ENCODE data around the gene CDK19.

CDK19 gene

DNA sequence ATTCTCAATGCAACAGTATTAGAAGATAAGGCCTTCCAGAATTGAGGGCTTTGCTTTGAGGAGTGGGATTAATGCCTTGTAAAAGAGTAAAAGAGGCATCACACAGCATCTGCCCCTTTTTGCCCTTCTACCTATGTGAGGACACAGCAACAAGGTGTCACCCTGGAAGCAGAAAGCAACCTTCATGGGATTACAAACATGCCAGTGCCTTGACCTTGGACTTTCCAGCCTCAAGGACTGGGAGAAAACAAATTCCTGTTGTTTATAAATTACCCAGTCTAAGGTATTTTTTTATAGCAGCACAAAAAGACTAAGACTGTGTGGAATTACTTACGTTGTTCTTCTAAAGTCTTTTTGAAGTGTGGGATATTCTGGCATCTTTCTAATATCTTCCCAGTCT lies 188.8 kb downstream of the CDK19 start:
- Histone ChIP-seq H3K9ac (ENCODE audit: low read length) (no peak overlapping the region), H3K27me3 (replicated peaks; ENCODE audit: insufficient read depth, low read length) (no peaks in the 10 kb centered on the region), H3K4me1 (ENCODE audit: low read length) (no peaks in the 10 kb centered on the region), H3K27ac (ENCODE audit: low read length) (no peak overlapping the region), H3F3A (ENCODE audit: insufficient read depth, low read length) (no peaks in the 10 kb centered on the region), H3K4me3 (ENCODE audit: low read length) (no peak overlapping the region), H3K4me2 (ENCODE audit: low read depth, low read length) (no peak overlapping the region), H3K79me2 (ENCODE audit: low read length) (no peaks in the 10 kb centered on the region), H3K36me3 (replicated peaks; ENCODE audit: insufficient read depth, low read length) (no peaks in the 10 kb centered on the region), H3K9me2 (replicated peaks; ENCODE audit: insufficient read depth, low read length) (no peaks in the 10 kb centered on the region), H2AFZ (ENCODE audit: low read length) (no peak overlapping the region), H4K20me1 (ENCODE audit: insufficient read depth, low read length) (no peaks in the 10 kb centered on the region), H3K9me3 (replicated peaks; ENCODE audit: insufficient read depth, low read length) (no peaks in the 10 kb centered on the region)
- no peak for TF ChIP-seq EZH2 (optimal IDR thresholded peaks at IDR 0.05; ENCODE audit: low read depth, low read length)
- TF ChIP-seq, protein P1, sequence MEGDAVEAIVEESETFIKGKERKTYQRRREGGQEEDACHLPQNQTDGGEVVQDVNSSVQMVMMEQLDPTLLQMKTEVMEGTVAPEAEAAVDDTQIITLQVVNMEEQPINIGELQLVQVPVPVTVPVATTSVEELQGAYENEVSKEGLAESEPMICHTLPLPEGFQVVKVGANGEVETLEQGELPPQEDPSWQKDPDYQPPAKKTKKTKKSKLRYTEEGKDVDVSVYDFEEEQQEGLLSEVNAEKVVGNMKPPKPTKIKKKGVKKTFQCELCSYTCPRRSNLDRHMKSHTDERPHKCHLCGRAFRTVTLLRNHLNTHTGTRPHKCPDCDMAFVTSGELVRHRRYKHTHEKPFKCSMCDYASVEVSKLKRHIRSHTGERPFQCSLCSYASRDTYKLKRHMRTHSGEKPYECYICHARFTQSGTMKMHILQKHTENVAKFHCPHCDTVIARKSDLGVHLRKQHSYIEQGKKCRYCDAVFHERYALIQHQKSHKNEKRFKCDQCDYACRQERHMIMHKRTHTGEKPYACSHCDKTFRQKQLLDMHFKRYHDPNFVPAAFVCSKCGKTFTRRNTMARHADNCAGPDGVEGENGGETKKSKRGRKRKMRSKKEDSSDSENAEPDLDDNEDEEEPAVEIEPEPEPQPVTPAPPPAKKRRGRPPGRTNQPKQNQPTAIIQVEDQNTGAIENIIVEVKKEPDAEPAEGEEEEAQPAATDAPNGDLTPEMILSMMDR (IDR thresholded peaks at IDR 0.05; ENCODE audit: low read length): no peak
- no peak for DNase-seq

- Histone ChIP-seq H3K79me2 (ENCODE audit: low read length) (no peaks in the 10 kb centered on the region), H3K4me2 (ENCODE audit: low read depth, low read length) (no peak overlapping the region), H3K4me1 (ENCODE audit: low read length) (no peaks in the 10 kb centered on the region), H3F3A (ENCODE audit: insufficient read depth, low read length) (no peaks in the 10 kb centered on the region), H3K27ac (ENCODE audit: low read length) (no peak overlapping the region), H4K20me1 (ENCODE audit: insufficient read depth, low read length) (no peaks in the 10 kb centered on the region), H3K4me3 (ENCODE audit: low read length) (no peak overlapping the region), H3K27me3 (replicated peaks; ENCODE audit: insufficient read depth, low read length) (no peaks in the 10 kb centered on the region), H2AFZ (ENCODE audit: low read length) (no peak overlapping the region), H3K36me3 (replicated peaks; ENCODE audit: insufficient read depth, low read length) (no peaks in the 10 kb centered on the region), H3K9me3 (replicated peaks; ENCODE audit: insufficient read depth, low read length) (no peaks in the 10 kb centered on the region), H3K9me2 (replicated peaks; ENCODE audit: insufficient read depth, low read length) (no peaks in the 10 kb centered on the region), H3K9ac (ENCODE audit: low read length) (no peak overlapping the region)
- no peak for DNase-seq
- TF ChIP-seq EZH2 (optimal IDR thresholded peaks at IDR 0.05; ENCODE audit: low read depth, low read length): no peak
- TF ChIP-seq EZH2phosphoT487 (IDR thresholded peaks at IDR 0.05; ENCODE audit: low read length): no peak
- TF ChIP-seq, protein P1 (IDR thresholded peaks at IDR 0.05; ENCODE audit: low read length): no peak
These were observed 189.4 kb downstream of the CDK19 start for GRCh38 chr6:110625883-110626282.

DNA sequence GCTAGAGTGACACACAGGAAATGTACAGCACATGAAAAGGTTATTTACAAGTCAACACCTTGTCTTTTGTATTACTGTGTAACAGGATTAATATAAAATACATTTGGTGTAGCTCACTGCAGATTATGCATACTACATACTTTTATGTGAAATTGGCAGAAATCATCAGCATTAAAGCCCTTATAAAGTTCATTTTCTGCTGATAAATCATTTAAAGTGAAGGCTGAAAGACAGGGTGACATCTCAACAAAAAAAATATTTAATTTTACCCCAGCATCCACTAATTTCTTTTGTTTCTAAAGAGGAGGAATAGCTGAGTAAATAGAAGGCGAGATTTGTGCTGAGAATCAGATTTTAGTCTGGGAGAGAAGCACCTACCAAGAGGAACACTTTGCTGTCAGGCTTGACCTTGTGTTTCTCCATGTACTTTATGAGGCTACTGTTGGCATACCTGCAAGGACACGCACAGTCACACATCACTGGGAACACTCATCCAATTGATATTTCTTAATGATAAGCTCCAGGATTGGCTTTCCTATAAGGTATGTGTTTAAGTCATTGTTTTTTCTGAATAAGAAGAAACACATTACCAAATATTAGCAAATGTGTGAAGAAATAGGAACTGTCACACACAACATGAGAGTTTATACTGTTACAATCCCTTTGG lies 192.2 kb downstream of the CDK19 start:
- H3F3A ChIP-seq (ENCODE audit: insufficient read depth, low read length): no peaks in the 10 kb centered on the region
- no peak overlapping the region for H3K4me2 ChIP-seq (ENCODE audit: low read depth, low read length)
- no peaks in the 10 kb centered on the region for H3K4me1 ChIP-seq (ENCODE audit: low read length)
- H3K36me3 ChIP-seq (replicated peaks; ENCODE audit: insufficient read depth, low read length): no peaks in the 10 kb centered on the region
- H4K20me1 ChIP-seq (ENCODE audit: insufficient read depth, low read length): no peaks in the 10 kb centered on the region
- H3K9me2 ChIP-seq (replicated peaks; ENCODE audit: insufficient read depth, low read length): no peaks in the 10 kb centered on the region
- H3K27ac ChIP-seq (ENCODE audit: low read length): no peak overlapping the region
- no peak overlapping the region for H3K4me3 ChIP-seq (ENCODE audit: low read length)
- H3K9ac ChIP-seq (ENCODE audit: low read length): no peak overlapping the region
- H3K9me3 ChIP-seq (replicated peaks; ENCODE audit: insufficient read depth, low read length): no peaks in the 10 kb centered on the region
- DNase-seq: no peak
- H3K27me3 ChIP-seq (replicated peaks; ENCODE audit: insufficient read depth, low read length): no peaks in the 10 kb centered on the region
- TF ChIP-seq EZH2phosphoT487 (IDR thresholded peaks at IDR 0.05; ENCODE audit: low read length) (no peak), EZH2 (optimal IDR thresholded peaks at IDR 0.05; ENCODE audit: low read depth, low read length) (no peak)
- TF ChIP-seq, protein P1 (IDR thresholded peaks at IDR 0.05; ENCODE audit: low read length): no peak
- H3K79me2 ChIP-seq (ENCODE audit: low read length): no peaks in the 10 kb centered on the region
- H2AFZ ChIP-seq (ENCODE audit: low read length): no peak overlapping the region

Measured in MM.1S (cell line).